ENCODE results near the gene CAMTA1. TPM values are rescaled to one million over a fixed set of nuclear protein-coding genes. Genes with fewer than 3 reads are reported as not detected.

The CAMTA1 gene
- total RNA-seq, 6 experiments from 2014 or later: 78.1 to 96.6 (median 86.1) TPM

- no peak overlapping the region for H3K27ac Mint-ChIP-seq
- peak overlapping the region; percentile 85 for H3K4me3 Mint-ChIP-seq
- H3K9me3 Mint-ChIP-seq: no peaks in the 10 kb centered on the region
- no peaks in the 10 kb centered on the region for H3K4me1 Mint-ChIP-seq (ENCODE audit: low read depth)
- TF ChIP-seq CTCF (IDR thresholded peaks at IDR 0.05): no peak
- H3K27me3 Mint-ChIP-seq (ENCODE audit: insufficient read depth): peaks cover 33% of the 10 kb centered on the region
- no peaks in the 10 kb centered on the region for H3K36me3 Mint-ChIP-seq (ENCODE audit: low read depth)
- DNase-seq: no peak
Observed at GRCh38 chr1:7069931-7070330, 284.7 kb downstream of the CAMTA1 start.

- no peaks in the 10 kb centered on the region for H3K4me1 Mint-ChIP-seq (ENCODE audit: low read depth)
- no peak overlapping the region for H3K27ac Mint-ChIP-seq
- TF ChIP-seq CTCF (IDR thresholded peaks at IDR 0.05): peak; percentile 93
- peak overlapping the region; percentile 85 for H3K4me3 Mint-ChIP-seq
- H3K9me3 Mint-ChIP-seq: no peaks in the 10 kb centered on the region
- peaks cover 27% of the 10 kb centered on the region for H3K27me3 Mint-ChIP-seq (ENCODE audit: insufficient read depth)
- DNase-seq: peak; percentile 50
- H3K36me3 Mint-ChIP-seq (ENCODE audit: low read depth): no peaks in the 10 kb centered on the region
Observed at GRCh38 chr1:7070389-7071029, 285.3 kb downstream of the CAMTA1 start.

- no peak for TF ChIP-seq CTCF (IDR thresholded peaks at IDR 0.05)
- no peak overlapping the region for H3K4me3 Mint-ChIP-seq
- peaks cover 6% of the 10 kb centered on the region; the same call in 1 of the 2 replicates for H3K36me3 Mint-ChIP-seq (ENCODE audit: low read depth)
- H3K27ac Mint-ChIP-seq: no peak overlapping the region
- no peak for DNase-seq
- no peaks in the 10 kb centered on the region for H3K4me1 Mint-ChIP-seq (ENCODE audit: low read depth)
- H3K9me3 Mint-ChIP-seq: peaks cover 17% of the 10 kb centered on the region
- peaks cover 17% of the 10 kb centered on the region for H3K27me3 Mint-ChIP-seq (ENCODE audit: insufficient read depth)
Observed at GRCh38 chr1:7076117-7076516, 290.9 kb downstream of the CAMTA1 start.

- peaks cover 17% of the 10 kb centered on the region for H3K9me3 Mint-ChIP-seq
- H3K27ac Mint-ChIP-seq: no peak overlapping the region
- peaks cover 17% of the 10 kb centered on the region for H3K27me3 Mint-ChIP-seq (ENCODE audit: insufficient read depth)
- no peak overlapping the region for H3K4me3 Mint-ChIP-seq
- TF ChIP-seq CTCF (IDR thresholded peaks at IDR 0.05): no peak
- no peak for DNase-seq
- no peaks in the 10 kb centered on the region for H3K4me1 Mint-ChIP-seq (ENCODE audit: low read depth)
- peaks cover 6% of the 10 kb centered on the region; the same call in 1 of the 2 replicates for H3K36me3 Mint-ChIP-seq (ENCODE audit: low read depth)
Observed at GRCh38 chr1:7076572-7076971, 291.3 kb downstream of the CAMTA1 start.

- no peak overlapping the region for H3K4me3 Mint-ChIP-seq
- H3K36me3 Mint-ChIP-seq (ENCODE audit: low read depth): peaks cover 6% of the 10 kb centered on the region; the same call in 1 of the 2 replicates
- no peaks in the 10 kb centered on the region for H3K4me1 Mint-ChIP-seq (ENCODE audit: low read depth)
- H3K9me3 Mint-ChIP-seq: peaks cover 17% of the 10 kb centered on the region
- H3K27me3 Mint-ChIP-seq (ENCODE audit: insufficient read depth): peaks cover 15% of the 10 kb centered on the region
- no peak overlapping the region for H3K27ac Mint-ChIP-seq
- DNase-seq: no peak
- TF ChIP-seq CTCF (IDR thresholded peaks at IDR 0.05): no peak
Observed at GRCh38 chr1:7077136-7077535, 291.9 kb downstream of the CAMTA1 start.
